GM18951 (cell line): ENCODE measurements around the gene RGS3.

Experiments
- POLR2A ChIP-seq: IDR thresholded peaks from 4 replicates; pipeline ENCODE4 v1.6.1; 2011; ENCODE audit warnings: mild to moderate bottlenecking; ENCODE audit not compliant: insufficient read length, insufficient read depth; ENCODE audit errors: extremely low read depth
- in situ Hi-C: fragments of 300-500 bp; cut with MboI; formaldehyde crosslinking; loops from one replicate; pipeline ENCODE4 v1.12.0; 2022; ENCODE audit warnings: low sequenced_read_pairs, mixed read lengths, inconsistent platforms; ENCODE audit not compliant: unreplicated experiment

RGS3 gene

DNA sequence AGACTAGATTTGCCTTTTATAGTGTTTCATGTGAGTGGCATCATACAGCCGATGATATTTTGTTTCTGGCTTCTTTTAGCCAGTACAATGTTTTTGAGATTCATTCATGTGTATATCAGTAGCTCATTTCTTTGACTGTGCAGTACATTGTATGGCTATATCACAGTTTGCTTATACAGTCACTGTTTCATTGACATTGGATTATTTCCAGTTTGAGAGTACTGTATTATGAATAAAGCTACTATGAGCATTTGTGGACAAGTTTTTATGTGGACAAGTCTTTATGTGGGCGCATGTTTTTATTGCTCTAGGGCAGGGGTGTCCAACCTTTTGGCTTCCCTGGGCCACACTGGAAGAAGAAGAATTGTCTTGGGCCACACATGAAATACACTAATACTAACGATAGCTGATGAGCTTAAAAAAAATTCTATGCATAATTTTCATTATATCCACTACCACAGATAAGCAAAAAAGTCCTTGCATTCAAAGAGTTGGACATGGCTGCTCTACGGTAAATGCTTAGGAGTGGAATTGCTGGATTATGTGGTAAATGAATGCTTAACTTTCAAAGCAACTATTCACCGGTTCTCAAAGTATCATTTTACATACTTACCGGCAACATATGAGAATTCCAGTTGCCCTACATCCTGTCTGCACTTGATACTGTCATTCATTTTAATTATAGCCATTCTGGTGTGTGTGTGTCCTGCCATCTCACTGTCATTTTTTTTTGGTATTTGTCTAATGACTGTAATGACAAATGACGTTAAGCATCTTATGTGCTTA lies 177.8 kb downstream of the RGS3 start:
- TF ChIP-seq POLR2A: no peak
- in situ Hi-C loops: no loop called here

DNA sequence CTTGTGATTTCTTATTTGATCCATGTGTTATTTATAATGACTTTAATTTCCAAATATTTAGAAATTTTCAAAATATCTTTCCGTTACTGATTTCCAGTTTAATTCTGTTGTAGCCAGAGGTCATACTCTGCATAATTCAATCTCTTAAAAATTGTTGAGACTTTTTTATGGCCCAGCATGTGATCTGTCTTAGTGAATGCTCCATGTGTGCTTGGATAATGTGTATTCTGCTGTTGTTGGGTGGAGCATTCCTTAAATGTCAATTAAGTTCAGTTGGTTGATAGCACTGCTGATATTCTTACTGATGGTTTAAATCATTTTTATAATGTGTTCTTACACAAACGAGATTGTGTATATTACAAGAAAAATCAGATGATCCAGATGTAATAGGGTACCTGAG lies 180.8 kb downstream of the RGS3 start:
- in situ Hi-C loops: no loop called here

DNA sequence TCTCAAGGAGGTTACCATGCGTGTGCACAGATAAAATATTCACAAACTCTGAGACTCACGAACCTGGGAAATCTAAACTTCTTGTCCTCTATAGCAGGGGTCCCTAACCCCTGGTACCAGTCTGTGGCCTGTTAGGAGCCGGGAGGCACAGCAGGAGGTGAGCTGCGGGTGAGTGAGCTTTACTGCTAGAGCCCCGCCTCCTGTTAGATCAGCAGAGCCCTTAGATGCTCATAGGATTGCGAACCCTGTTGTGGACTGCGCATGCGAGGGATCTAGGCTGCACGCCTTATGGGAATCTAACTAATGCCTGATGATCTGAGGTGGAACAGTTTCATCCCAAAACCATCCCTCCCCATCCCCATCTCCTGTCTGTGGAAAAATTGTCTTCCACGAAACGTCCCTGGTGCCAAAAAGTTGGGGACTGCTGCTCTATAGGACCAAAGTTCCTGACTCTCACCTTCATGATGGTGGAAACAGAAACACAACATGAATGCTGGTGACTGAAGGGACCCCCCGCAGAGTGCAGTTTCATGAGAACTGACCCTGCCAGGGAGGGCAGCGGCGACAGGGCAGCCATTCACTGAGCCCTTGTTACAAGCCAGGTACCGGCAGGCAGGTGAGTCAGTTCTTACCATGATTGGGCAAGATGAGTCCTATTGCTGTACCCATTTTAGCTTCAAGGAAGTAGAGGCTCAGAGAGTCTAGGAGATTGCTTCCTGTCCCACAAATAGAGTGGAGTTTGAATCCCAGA lies 181.9 kb downstream of the RGS3 start:
- no peak for TF ChIP-seq POLR2A

More for the DNA sequence above, 180.8 kb downstream of the RGS3 start:
- TF ChIP-seq POLR2A: no peak

DNA sequence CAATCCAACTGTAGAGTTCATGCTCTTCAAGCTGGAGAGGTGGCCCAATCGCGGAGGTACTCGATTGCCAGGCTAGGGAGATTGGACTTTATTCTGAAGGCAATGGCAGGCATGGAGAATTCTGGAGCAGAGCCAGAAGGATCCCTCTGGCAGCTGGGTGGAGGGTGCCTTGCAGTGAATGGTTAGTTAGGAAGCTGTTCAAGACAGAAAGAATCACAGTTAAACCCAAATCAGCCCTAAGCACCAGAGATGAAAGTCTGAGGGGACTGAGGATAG lies 182.4 kb downstream of the RGS3 start:
- in situ Hi-C loops: no loop called here
- no peak for TF ChIP-seq POLR2A

More for the DNA sequence above, 181.9 kb downstream of the RGS3 start:
- in situ Hi-C loops: no loop called here

DNA sequence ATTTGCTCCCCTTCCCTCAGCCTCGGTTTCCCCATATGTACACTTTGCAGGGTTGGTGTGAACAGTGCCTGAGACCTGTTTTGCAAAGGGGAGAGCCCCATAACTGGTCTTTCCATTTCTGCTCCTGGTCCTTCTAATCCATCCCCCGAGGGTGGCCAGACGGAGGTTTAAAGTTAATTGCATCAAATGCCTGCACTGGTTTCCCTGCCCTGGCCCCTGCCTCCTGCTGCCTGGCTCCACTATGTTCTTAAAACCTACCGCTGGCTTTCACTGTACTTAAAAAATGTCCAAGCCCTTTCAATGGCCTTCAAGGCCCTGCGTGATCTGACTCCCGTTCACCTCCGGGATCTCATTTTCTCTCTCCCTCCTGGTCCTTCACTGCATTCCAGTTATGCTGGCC lies 183.0 kb downstream of the RGS3 start:
- in situ Hi-C loops: no loop called here
- TF ChIP-seq POLR2A: no peak
